Jurkat, Clone E6-1 (cell line): Measurements from ENCODE around the gene IGFL3. TPM values are rescaled to one million over a fixed set of nuclear protein-coding genes. Genes with fewer than 3 reads are reported as not detected.
"Not testable (repeated sequence)": the region's sequence is repeated elsewhere in the genome, so short reads cannot be mapped to it uniquely, and the experiment has no call there.

Experiments
- DNase-seq: peaks from one replicate; pipeline ENCODE4 v3.0.0-alpha.2; 2011; ENCODE audit warnings: low read depth, low spot score
- H3K4me3 ChIP-seq: 2 replicates; pipeline ENCODE4 v1.5.1; 2011; ENCODE audit warnings: mild to moderate bottlenecking, low read length, control low read depth, moderate library complexity
- polyA plus RNA-seq: library from polyadenylated mRNA; unstranded; fragments of >200 nt; gene quantifications from one replicate; pipeline ENCODE4 v1.2.1, GENCODE V29; 2012; ENCODE audit warnings: missing spikeins; ENCODE audit not compliant: insufficient read length, insufficient read depth

IGFL3 gene
- polyA plus RNA-seq, result not detected

- DNase-seq, result no peak
- H3K4me3 ChIP-seq, result no peak within 1 kb of the TSS
Observed at GRCh38 chr19:46124638-46125115, at the start of gene IGFL3. IGFL3 (minus strand) TSS chr19:46124688; CDS start chr19:46124649, 39 bp downstream.

- H3K4me3 ChIP-seq, result no peak overlapping the region
- DNase-seq, result no peak
Observed at GRCh38 chr19:46173886-46174480, 49.5 kb upstream of the IGFL3 start.

- no peak overlapping the region for H3K4me3 ChIP-seq
- DNase-seq, result no peak
Observed at GRCh38 chr19:46162731-46163130, 38.2 kb upstream of the IGFL3 start.

- DNase-seq, H3K4me3 ChIP-seq: not testable (repeated sequence)
Observed at GRCh38 chr19:46161642-46162257, 37.3 kb upstream of the IGFL3 start.

GRCh38 chr19:46160233-46160775, 35.8 kb upstream of the IGFL3 start:
- no peak for DNase-seq
- no peak overlapping the region for H3K4me3 ChIP-seq

DNA sequence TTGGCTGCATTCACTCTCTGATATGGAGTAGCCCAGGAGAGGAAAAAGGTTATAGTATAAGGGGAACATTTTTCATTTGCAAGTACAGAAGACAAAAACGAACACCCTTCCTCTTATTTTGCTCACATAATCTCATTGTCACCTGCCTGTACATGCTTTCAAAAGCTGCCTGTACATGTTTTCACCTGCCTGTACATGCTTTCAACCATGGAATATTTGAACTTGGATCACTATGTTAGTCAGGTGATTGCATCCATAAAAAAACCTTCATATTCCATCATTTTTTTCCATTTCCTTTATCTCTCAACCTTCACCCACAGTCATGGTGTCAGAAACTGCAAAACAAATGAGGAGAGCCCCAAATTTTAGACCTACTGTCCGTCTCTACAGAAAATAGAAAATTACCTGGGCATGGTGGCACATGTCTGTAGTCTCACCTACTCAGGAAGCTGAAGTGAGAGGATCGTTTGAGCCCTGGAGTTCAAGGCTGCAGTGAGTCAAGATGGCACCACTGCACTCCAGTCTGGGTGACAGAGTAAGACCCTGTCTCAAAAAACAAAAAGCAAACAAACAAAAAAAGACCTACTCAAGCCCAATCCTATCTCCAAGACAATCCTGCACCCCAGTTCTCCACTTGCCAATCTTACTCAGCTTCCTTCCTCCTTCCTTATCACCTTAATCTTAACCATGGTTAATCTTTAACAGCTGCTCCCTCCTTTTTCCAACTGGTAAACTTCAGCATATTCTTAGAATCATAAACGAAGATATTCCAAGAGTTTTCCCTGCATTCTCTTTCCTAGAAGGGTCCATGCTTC, 35.1 kb upstream of the IGFL3 start:
- DNase-seq, result no peak
- no peak overlapping the region for H3K4me3 ChIP-seq

DNA sequence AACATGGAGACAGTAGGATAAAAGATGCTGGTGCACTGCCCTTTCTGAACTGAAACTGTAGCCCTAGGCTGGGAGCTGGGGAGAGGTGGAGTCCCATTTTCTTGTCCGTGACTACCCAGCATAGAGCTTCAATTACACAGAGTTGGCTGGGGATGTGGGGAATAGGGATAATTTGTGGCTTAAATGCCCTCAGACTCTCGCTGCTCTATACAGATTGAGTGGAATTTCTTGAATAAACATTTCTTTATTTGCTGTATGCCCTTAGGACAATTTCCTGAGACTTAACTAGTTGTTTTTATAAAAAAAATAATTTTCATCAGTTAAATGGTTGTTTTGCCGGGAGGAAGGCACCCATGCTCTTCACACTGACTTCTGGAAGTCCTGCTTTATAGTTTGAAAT, 30.7 kb upstream of the IGFL3 start:
- no peak overlapping the region for H3K4me3 ChIP-seq
- no peak for DNase-seq

- H3K4me3 ChIP-seq, result no peak overlapping the region
- DNase-seq, result no peak
Observed at GRCh38 chr19:46150606-46151005, 26.1 kb upstream of the IGFL3 start.

GRCh38 chr19:46147791-46148288, 23.4 kb upstream of the IGFL3 start, which contains the start of gene IGFL2:
IGFL2 (plus strand) TSS chr19:46148238; CDS start chr19:46148279, 41 bp downstream.
- no peak for DNase-seq
- H3K4me3 ChIP-seq, result no peak within 1 kb of the TSS

- DNase-seq, result no peak
- H3K4me3 ChIP-seq, result no peak overlapping the region
Observed at GRCh38 chr19:46147166-46147740, 22.8 kb upstream of the IGFL3 start.

- DNase-seq, result no peak
- H3K4me3 ChIP-seq, result no peak overlapping the region
Observed at GRCh38 chr19:46144756-46145155, 20.3 kb upstream of the IGFL3 start.

DNA sequence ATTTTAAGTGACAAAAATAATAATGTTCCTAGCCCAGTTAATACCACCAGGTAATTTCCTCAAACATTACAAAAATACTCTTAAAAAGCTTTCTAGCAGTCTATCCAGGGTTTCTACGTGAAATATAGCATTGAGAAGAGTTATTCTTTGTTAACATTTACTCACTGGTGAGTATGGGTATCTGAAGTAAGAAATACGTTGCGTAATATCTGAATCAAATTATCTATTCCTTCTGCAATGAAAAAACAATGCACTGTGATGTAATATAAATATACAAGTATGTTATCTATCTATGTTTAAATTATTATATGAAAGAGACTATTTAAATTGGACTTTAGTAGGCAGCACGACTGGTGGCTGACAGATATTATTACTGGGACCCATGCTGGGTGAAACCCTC, 17.8 kb upstream of the IGFL3 start:
- no peak overlapping the region for H3K4me3 ChIP-seq
- no peak for DNase-seq

- no peak overlapping the region for H3K4me3 ChIP-seq
- no peak for DNase-seq
Observed at GRCh38 chr19:46141421-46141820, 16.9 kb upstream of the IGFL3 start.

GRCh38 chr19:46137915-46138473, 13.5 kb upstream of the IGFL3 start:
- no peak for DNase-seq
- H3K4me3 ChIP-seq, result no peak overlapping the region

DNA sequence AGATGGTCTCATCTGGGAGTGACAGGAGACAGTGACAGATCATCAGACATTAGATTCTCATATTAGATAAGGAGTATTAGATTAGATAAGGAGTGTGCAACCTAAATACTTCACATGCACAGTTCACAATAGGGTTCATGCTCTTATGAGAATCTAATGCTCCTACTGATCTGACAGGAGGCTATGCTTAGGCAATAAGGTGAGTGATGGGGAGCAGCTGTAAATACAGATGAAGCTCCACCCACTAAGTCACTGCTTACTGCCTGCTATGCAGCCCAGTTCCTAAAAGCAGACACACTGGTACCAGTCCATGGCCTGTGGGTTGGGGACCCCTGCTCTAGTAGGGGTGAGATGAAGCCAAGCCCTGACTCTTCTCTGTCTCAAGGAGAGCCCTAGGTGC, 10.0 kb upstream of the IGFL3 start:
- no peak for DNase-seq
- H3K4me3 ChIP-seq, result no peak overlapping the region

DNA sequence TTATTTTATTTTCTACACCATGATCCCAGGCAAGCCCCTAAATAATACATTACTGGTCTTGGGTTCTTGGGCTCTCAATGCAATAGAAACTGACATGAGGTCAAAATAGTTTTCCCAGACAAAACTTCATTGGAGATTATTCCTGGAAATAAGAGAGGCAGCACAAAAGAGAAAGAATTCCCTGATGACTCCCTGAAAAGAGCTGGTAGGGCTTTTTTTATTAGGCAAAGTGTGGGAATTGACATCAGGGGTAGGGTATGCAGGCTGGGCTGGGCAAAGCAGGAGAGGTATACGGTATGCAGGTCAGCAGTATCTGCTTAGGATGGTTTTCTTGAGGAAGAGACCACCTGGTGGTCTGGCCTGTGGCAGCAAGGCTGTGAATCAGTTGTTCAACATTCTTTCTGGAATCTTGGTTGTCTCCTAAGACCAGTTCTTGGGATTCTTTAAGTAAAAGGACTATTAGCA, 9.3 kb upstream of the IGFL3 start:
- H3K4me3 ChIP-seq, result no peak overlapping the region
- no peak for DNase-seq

- DNase-seq, result no peak
- H3K4me3 ChIP-seq, result no peak overlapping the region
Observed at GRCh38 chr19:46133101-46133627, 8.7 kb upstream of the IGFL3 start.

DNA sequence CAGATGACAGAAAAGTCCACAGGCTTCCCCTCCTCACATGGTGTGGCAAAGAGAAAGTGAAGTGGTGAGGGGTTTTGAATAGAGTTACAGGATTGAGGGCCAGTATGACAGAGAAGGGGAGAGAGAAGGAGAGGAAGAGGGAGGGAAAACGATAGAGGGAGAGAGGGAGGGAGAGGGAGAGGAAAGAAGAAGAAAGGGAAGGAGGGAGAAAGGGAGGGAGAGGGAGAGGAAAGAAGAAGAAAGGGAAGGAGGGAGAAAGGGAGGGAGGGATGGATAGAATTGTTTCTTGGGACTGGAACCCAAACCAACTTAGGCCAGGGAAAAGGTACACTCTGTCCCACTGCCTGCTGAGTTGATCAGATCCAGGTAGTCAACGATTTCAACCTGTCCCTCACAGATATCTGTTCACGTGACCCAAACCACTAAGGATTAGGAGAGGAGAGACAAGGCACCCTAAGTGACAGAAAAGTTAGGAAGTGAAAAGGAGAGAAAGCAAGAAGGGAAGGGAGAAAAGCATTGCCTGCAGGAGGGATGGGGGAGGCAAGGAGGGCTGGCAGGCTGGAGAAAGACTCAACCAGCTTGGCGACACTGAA, 8.1 kb upstream of the IGFL3 start:
- no peak for DNase-seq
- H3K4me3 ChIP-seq, result no peak overlapping the region
